A673 (cell line): ENCODE measurements around the gene ARAP3. TPM values are rescaled to one million over a fixed set of nuclear protein-coding genes. Genes with fewer than 3 reads are reported as not detected.

Experiments
- BruUV-seq: library from RNA; stranded (reverse); fragments of 400-500 nt; replicated peaks from 2 replicates; lab custom pipeline; 2021; lab: Mats Ljungman, UMichigan
- CTCF ChIA-PET: fragments of 300-600 bp; sonication (Branson Sonifier 250); formaldehyde crosslinking; loops from one replicate; lab custom pipeline; 2022; ENCODE audit warnings: antibody characterized with exemption; lab: Charles Lee
- POLR2A ChIA-PET: fragments of 300-600 bp; sonication (Branson Sonifier 250); formaldehyde crosslinking; loops from one replicate; lab custom pipeline; 2022; ENCODE audit warnings: antibody characterized with exemption; ENCODE audit not compliant: low non-redundant PET; lab: Charles Lee
- DNase-seq: peaks from one replicate; pipeline ENCODE4 v3.0.0-alpha.2; 2015; ENCODE audit warnings: low spot score
- H3K27ac ChIP-seq: fragments of 200-600 bp; sonication (generic); 2 replicates; pipeline ENCODE4 v1.5.1; 2016; ENCODE audit warnings: mixed run types, low read depth, mild to moderate bottlenecking, mixed read lengths, antibody characterized with exemption, low read length; ENCODE audit not compliant: poor library complexity, severe bottlenecking
- H3K27me3 ChIP-seq: fragments of 200-600 bp; sonication (generic); replicated peaks from 2 replicates; pipeline ENCODE4 v1.6.1; 2017; ENCODE audit warnings: mixed run types, low read depth, mild to moderate bottlenecking, mixed read lengths, antibody characterized with exemption, low read length; ENCODE audit not compliant: insufficient read depth, poor library complexity
- H3K36me3 ChIP-seq: fragments of 200-600 bp; sonication (generic); 2 replicates; pipeline ENCODE4 v1.6.1; 2016; ENCODE audit warnings: mixed run types, mild to moderate bottlenecking, mixed read lengths, antibody characterized with exemption, low read length; ENCODE audit not compliant: insufficient read depth, poor library complexity, severe bottlenecking
- H3K4me1 ChIP-seq: fragments of 200-600 bp; sonication (generic); 2 replicates; pipeline ENCODE4 v1.6.1; 2017; ENCODE audit warnings: mixed run types, mild to moderate bottlenecking, mixed read lengths, antibody characterized with exemption, low read length; ENCODE audit not compliant: insufficient read depth, poor library complexity, severe bottlenecking
- H3K4me3 ChIP-seq: fragments of 200-600 bp; sonication (generic); 2 replicates; pipeline ENCODE4 v1.5.1; 2016; ENCODE audit warnings: low read depth, mixed run types, mild to moderate bottlenecking, mixed read lengths, low read length; ENCODE audit not compliant: poor library complexity, severe bottlenecking
- H3K9me3 ChIP-seq: fragments of 200-600 bp; sonication (generic); 2 replicates; pipeline ENCODE4 v1.6.1; 2016; ENCODE audit warnings: mixed run types, low read depth, mild to moderate bottlenecking, mixed read lengths, antibody characterized with exemption, low read length; ENCODE audit not compliant: poor library complexity, severe bottlenecking
- EZH2 ChIP-seq: fragments of 200-600 bp; sonication (generic); IDR thresholded peaks from 2 replicates; pipeline ENCODE4 v1.6.1; 2017; ENCODE audit warnings: borderline replicate concordance, low read depth, mild to moderate bottlenecking, mixed read lengths, antibody characterized with exemption, low read length; ENCODE audit not compliant: poor library complexity, severe bottlenecking
- intact Hi-C: fragments of 100-400 bp; cut with micrococcal nuclease; formaldehyde crosslinking; loops from one replicate; pipeline ENCODE4 v1.10.0; 2022; ENCODE audit not compliant: unreplicated experiment
- total RNA-seq: library from RNA; stranded (reverse); gene quantifications from 2 replicates; pipeline ENCODE4 v1.2.3, GENCODE V29; 2021
- TF ChIP-seq, protein P1 (sequence below): fragments of 300-800, 200-600 bp; sonication (generic); conservative IDR thresholded peaks from 2 replicates; pipeline ENCODE4 v1.5.1; 2017; ENCODE audit warnings: low read depth, mild to moderate bottlenecking, antibody characterized with exemption, low read length, moderate library complexity, mixed read lengths

The ARAP3 gene
- total RNA-seq, 1 experiment from 2014 or later, result 4.1 TPM

DNA sequence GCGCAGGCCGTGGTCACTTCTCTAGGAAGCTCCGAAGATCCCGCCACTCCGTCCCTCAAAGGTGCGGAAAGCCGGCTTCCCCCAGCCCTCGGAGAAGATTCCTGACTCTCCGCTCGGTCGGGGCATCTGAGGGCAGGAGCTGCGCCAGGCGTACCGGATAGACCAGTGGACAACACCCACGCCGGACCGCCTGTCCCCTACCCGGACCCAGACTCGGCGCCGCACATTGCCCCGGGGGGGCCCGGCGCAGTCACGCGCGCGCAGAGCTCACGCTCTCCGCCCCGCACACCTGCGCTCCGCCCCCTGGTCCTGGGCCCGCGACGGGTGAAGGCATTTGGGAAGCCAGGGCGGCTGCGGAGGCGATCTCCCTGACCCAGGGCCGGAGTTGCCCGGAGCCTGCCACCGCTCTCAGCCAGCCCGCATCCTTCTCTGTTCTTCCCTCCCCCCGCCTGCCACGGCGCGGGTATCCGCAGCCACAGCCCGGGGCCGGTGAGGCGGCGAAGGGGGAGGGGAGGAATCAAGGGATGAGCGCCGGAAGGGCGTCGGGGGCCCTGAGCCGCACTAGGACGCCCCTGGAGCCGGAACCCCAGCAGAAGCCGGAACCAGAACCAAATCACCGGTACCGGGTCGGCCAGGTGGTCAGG lies 44.8 kb downstream of the ARAP3 start:
- Histone ChIP-seq H3K27me3 (no peaks in the 10 kb centered on the region), H3K4me1 (peaks cover 9% of the 10 kb centered on the region), H3K36me3 (peaks cover 10% of the 10 kb centered on the region), H3K4me3 (peak overlapping the region; percentile 95), H3K27ac (peak overlapping the region; percentile 88), H3K9me3 (no peaks in the 10 kb centered on the region)
- TF ChIP-seq EZH2, result no peak
- TF ChIP-seq, protein P1, sequence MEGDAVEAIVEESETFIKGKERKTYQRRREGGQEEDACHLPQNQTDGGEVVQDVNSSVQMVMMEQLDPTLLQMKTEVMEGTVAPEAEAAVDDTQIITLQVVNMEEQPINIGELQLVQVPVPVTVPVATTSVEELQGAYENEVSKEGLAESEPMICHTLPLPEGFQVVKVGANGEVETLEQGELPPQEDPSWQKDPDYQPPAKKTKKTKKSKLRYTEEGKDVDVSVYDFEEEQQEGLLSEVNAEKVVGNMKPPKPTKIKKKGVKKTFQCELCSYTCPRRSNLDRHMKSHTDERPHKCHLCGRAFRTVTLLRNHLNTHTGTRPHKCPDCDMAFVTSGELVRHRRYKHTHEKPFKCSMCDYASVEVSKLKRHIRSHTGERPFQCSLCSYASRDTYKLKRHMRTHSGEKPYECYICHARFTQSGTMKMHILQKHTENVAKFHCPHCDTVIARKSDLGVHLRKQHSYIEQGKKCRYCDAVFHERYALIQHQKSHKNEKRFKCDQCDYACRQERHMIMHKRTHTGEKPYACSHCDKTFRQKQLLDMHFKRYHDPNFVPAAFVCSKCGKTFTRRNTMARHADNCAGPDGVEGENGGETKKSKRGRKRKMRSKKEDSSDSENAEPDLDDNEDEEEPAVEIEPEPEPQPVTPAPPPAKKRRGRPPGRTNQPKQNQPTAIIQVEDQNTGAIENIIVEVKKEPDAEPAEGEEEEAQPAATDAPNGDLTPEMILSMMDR, result no peak
- intact Hi-C loops, result no loop called here
- CTCF ChIA-PET, result interaction anchor here (0.7 to 1.4 kb wide), 7 partner anchors 13 to 414 kb away, joined by 3 to 10 read pairs (median 4); partner anchors contain the start of genes DIAPH1 and PCDHB14
- POLR2A ChIA-PET, result interaction anchor here (0.5 to 0.7 kb wide), 2 partner anchors 9 to 365 kb away, joined by 3 read pairs; no protein-coding TSS in a partner anchor
- BruUV-seq, result no TSS peak
- peak; percentile 42 for DNase-seq

GRCh38 chr5:141636413-141637122 lies 45.5 kb downstream of the ARAP3 start, which contains the start of the genes HDAC3 and RELL2:
Gene HDAC3, minus strand, starts transcription at chr5:141636849. Its CDS starts 59 bp downstream, at chr5:141636790.
Gene RELL2, plus strand, starts transcription at chr5:141636997. Its CDS starts 1,229 bp downstream, at chr5:141638226.
- no TSS peak for BruUV-seq
- DNase-seq, result peak; percentile 94
- ChIA-PET CTCF (interaction anchor here (0.8 to 1.4 kb wide), 4 partner anchors 12 to 413 kb away, joined by 4 to 10 read pairs (median 4); partner anchors contain the start of gene PCDHB14), POLR2A (interaction anchor here (0.7 kb wide), 1 partner anchor 10 kb away, joined by 3 read pairs; no protein-coding TSS in a partner anchor)
- intact Hi-C loops, result no loop called here
- TF ChIP-seq EZH2, result no peak
- TF ChIP-seq, protein P1, result no peak
- Histone ChIP-seq H3K4me3 (peak within 1 kb of the TSS; percentile 95), H3K27ac (peak within 1 kb of the TSS; percentile 88), H3K9me3 (no peaks in the 10 kb centered on the region), H3K36me3 (peaks cover 12% of the 10 kb centered on the region), H3K27me3 (no peaks in the 10 kb centered on the region), H3K4me1 (peaks cover 9% of the 10 kb centered on the region)

DNA sequence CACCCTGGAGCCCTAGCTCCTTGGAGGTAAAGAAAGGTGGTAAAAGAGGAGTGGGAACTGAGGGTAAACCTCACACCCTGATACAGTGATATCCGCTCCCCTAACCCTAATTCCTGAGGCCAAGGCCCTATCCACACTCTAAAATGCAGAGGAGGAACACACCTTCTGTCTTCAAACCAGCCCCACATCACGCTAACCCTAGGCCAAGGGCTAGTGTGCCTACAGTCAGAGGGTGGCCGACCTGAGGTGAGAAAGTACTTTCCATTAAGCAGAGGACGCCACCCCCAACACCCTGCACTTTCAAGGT lies 46.0 kb downstream of the ARAP3 start:
- no peak for DNase-seq
- TF ChIP-seq, protein P1, result no peak
- no peak for TF ChIP-seq EZH2
- H3K27me3 ChIP-seq, result no peaks in the 10 kb centered on the region
- peak overlapping the region; percentile 95 for H3K4me3 ChIP-seq
- POLR2A ChIA-PET, result no interaction called here
- peaks cover 9% of the 10 kb centered on the region for H3K4me1 ChIP-seq
- peaks cover 13% of the 10 kb centered on the region for H3K36me3 ChIP-seq
- BruUV-seq, result no TSS peak
- no peaks in the 10 kb centered on the region for H3K9me3 ChIP-seq
- CTCF ChIA-PET, result interaction anchor here (1.3 kb wide), 1 partner anchor 17 kb away, joined by 4 read pairs; no protein-coding TSS in a partner anchor
- peak overlapping the region; percentile 88 for H3K27ac ChIP-seq
- intact Hi-C loops, result no loop called here
